CD4-positive, alpha-beta memory T cell (primary cell): ENCODE measurements around the gene NAA15. TPM values are rescaled to one million over a fixed set of nuclear protein-coding genes. Genes with fewer than 3 reads are reported as not detected.
"Not testable (repeated sequence)": the region's sequence is repeated elsewhere in the genome, so short reads cannot be mapped to it uniquely, and the experiment has no call there.

Source experiments
- CTCF ChIA-PET: fragments of 350-600 bp; sonication (Branson Sonifier 250); formaldehyde crosslinking; loops from one replicate; lab custom pipeline; 2021; ENCODE audit warnings: inconsistent platforms; ENCODE audit not compliant: partially characterized antibody; lab: Charles Lee
- POLR2A ChIA-PET: fragments of 350-600 bp; sonication (Branson Sonifier 250); formaldehyde crosslinking; loops from one replicate; lab custom pipeline; 2021; ENCODE audit not compliant: partially characterized antibody; lab: Charles Lee
- DNase-seq, 5 donors: peaks; one replicate each; pipeline versions ENCODE4 v3.0.0 to v3.0.0-alpha.2; 2020 to 2022; ENCODE audit warnings: mixed read lengths in 1 of 5
- H3K27ac ChIP-seq: one replicate; pipeline ENCODE4 v1.7.0; 2013; ENCODE audit warnings: low read depth, low read length
- H3K27me3 ChIP-seq: 2 replicates; pipeline ENCODE4 v1.7.0; 2013; ENCODE audit warnings: mild to moderate bottlenecking, low read length, moderate library complexity; ENCODE audit not compliant: insufficient read depth
- H3K36me3 ChIP-seq: 2 replicates; pipeline ENCODE4 v1.7.0; 2013; ENCODE audit warnings: mild to moderate bottlenecking, low read length, moderate library complexity; ENCODE audit not compliant: insufficient read depth
- H3K4me1 ChIP-seq: 2 replicates; pipeline ENCODE4 v1.7.0; 2013; ENCODE audit warnings: mild to moderate bottlenecking, low read length, moderate library complexity; ENCODE audit not compliant: insufficient read depth
- H3K4me3 ChIP-seq, 2 donors: one replicate each; pipeline ENCODE4 v1.7.0; 2013; ENCODE audit warnings: low read length in 2 of 2, mild to moderate bottlenecking in 1 of 2
- H3K9me3 ChIP-seq, 2 donors: one replicate each; pipeline ENCODE4 v1.7.0; 2013; ENCODE audit warnings: low read length in 2 of 2, control low read depth in 1 of 2; ENCODE audit not compliant: control insufficient read depth in 1 of 2
- H3K27ac Mint-ChIP-seq, 7 donors: one replicate each; pipeline ENCODE4 v1.8.0; 2020 to 2021; ENCODE audit warnings: mixed read lengths in 7 of 7, mild to moderate bottlenecking in 6 of 7, inconsistent platforms in 3 of 7, moderate library complexity in 3 of 7
- H3K27me3 Mint-ChIP-seq, 2 donors: one replicate each; pipeline ENCODE4 v1.8.0; 2020 to 2021; ENCODE audit warnings: mixed read lengths in 2 of 2
- H3K36me3 Mint-ChIP-seq, 2 donors: one replicate each; pipeline ENCODE4 v1.8.0; 2020 to 2021; ENCODE audit warnings: mixed read lengths in 2 of 2, inconsistent platforms in 1 of 2, mild to moderate bottlenecking in 1 of 2
- H3K4me1 Mint-ChIP-seq, 4 donors: one replicate each; pipeline ENCODE4 v1.8.0; 2020 to 2021; ENCODE audit warnings: mixed read lengths in 4 of 4, mild to moderate bottlenecking in 1 of 4
- H3K4me3 Mint-ChIP-seq, 8 donors: one replicate each; pipeline ENCODE4 v1.8.0; 2020 to 2021; ENCODE audit warnings: mixed read lengths in 8 of 8, mild to moderate bottlenecking in 7 of 8, moderate library complexity in 6 of 8, inconsistent platforms in 3 of 8
- H3K9me3 Mint-ChIP-seq, 8 donors: one replicate each; pipeline ENCODE4 v1.8.0; 2020 to 2021; ENCODE audit warnings: mixed read lengths in 8 of 8, mild to moderate bottlenecking in 5 of 8, inconsistent platforms in 3 of 8, moderate library complexity in 1 of 8
- intact Hi-C: fragments of 100-400 bp; cut with micrococcal nuclease; formaldehyde crosslinking; loops from one replicate; pipeline ENCODE4 v1.15.1; 2023
- polyA plus RNA-seq, 2 donors: library from polyadenylated mRNA; unstranded; fragments of 300-500 nt; fragmentation: Illumina TruSeq; gene quantifications; one replicate each; pipeline ENCODE4 v1.2.3, GENCODE V29; 2021
- total RNA-seq, 2 experiments: library from RNA; stranded (reverse); gene quantifications; one replicate each; pipeline ENCODE4 v1.2.3, GENCODE V29; 2021

Gene NAA15
- total and polyA plus RNA-seq, 4 experiments from 2014 or later = 18.6 to 47.7 (median 46.2) TPM

GRCh38 chr4:139391731-139392130, 90.4 kb downstream of the NAA15 start:
- H3K27ac ChIP-seq = no peak overlapping the region
- no peaks in the 10 kb centered on the region for H3K27me3 Mint-ChIP-seq
- H3K4me3 Mint-ChIP-seq = no peak overlapping the region
- ChIA-PET POLR2A (no interaction called here), CTCF (no interaction called here)
- peaks cover 0 to 1% (median under 1%) of the 10 kb centered on the region in 4 donors for H3K4me1 Mint-ChIP-seq
- no peaks in the 10 kb centered on the region for H3K9me3 Mint-ChIP-seq
- H3K27me3 ChIP-seq = no peaks in the 10 kb centered on the region
- H3K27ac Mint-ChIP-seq = peak overlapping the region in 2 of 7 donors; percentile 2 to 41
- H3K36me3 ChIP-seq = peaks cover 16% of the 10 kb centered on the region
- no peaks in the 10 kb centered on the region for H3K4me1 ChIP-seq
- intact Hi-C loops = no loop called here
- no peak for DNase-seq
- H3K36me3 Mint-ChIP-seq = peaks cover 39 to 58% of the 10 kb centered on the region in 2 donors
- no peaks in the 10 kb centered on the region for H3K9me3 ChIP-seq
- H3K4me3 ChIP-seq = no peak overlapping the region

GRCh38 chr4:139392797-139393196, 91.5 kb downstream of the NAA15 start:
- Histone ChIP-seq H3K9me3 (no peaks in the 10 kb centered on the region), H3K4me3 (no peak overlapping the region), H3K36me3 (peaks cover 8% of the 10 kb centered on the region), H3K27me3 (no peaks in the 10 kb centered on the region), H3K27ac (no peak overlapping the region), H3K4me1 (no peaks in the 10 kb centered on the region)
- no peak overlapping the region for H3K27ac Mint-ChIP-seq
- H3K4me3 Mint-ChIP-seq = no peak overlapping the region
- intact Hi-C loops = no loop called here
- ChIA-PET CTCF (no interaction called here), POLR2A (no interaction called here)
- no peaks in the 10 kb centered on the region for H3K27me3 Mint-ChIP-seq
- H3K4me1 Mint-ChIP-seq = peaks cover 0 to 3% (median under 1%) of the 10 kb centered on the region in 4 donors
- DNase-seq = no peak
- no peaks in the 10 kb centered on the region for H3K9me3 Mint-ChIP-seq
- H3K36me3 Mint-ChIP-seq = peaks cover 40 to 54% of the 10 kb centered on the region in 2 donors

GRCh38 chr4:139401368-139401767, 100.1 kb downstream of the NAA15 start:
- H3K4me3 Mint-ChIP-seq = no peak overlapping the region
- peaks cover 0 to 6% (median 2%) of the 10 kb centered on the region in 4 donors for H3K4me1 Mint-ChIP-seq
- H3K27ac Mint-ChIP-seq = no peak overlapping the region
- no peaks in the 10 kb centered on the region for H3K27me3 Mint-ChIP-seq
- H3K4me1 ChIP-seq = no peaks in the 10 kb centered on the region
- H3K9me3 Mint-ChIP-seq = no peaks in the 10 kb centered on the region
- CTCF ChIA-PET = no interaction called here
- H3K36me3 ChIP-seq = no peaks in the 10 kb centered on the region
- intact Hi-C loops = no loop called here
- H3K9me3 ChIP-seq = no peaks in the 10 kb centered on the region
- H3K36me3 Mint-ChIP-seq = peaks cover 11 to 20% of the 10 kb centered on the region in 2 donors
- H3K27me3 ChIP-seq = no peaks in the 10 kb centered on the region
- POLR2A ChIA-PET = no interaction called here
- H3K4me3 ChIP-seq = no peak overlapping the region
- H3K27ac ChIP-seq = no peak overlapping the region
- no peak for DNase-seq

DNA sequence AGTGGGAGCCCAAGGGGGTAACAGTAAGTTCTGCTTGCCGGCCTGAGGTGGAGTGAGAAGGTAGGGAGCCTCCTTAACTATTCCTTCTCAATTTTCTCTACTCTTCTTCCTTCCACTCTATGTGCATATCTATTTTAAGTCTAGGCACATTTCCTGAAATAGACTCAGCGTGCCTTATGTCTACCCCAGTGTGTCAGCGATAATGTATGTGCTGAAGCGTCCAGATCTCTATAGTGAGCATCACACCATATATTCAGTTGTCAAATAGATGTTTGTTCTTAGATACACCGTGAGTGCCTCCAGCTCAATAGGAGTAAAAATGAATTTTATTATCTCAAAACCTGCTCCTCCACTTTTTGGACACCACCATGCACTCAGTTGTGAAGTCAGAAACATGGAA, 101.1 kb downstream of the NAA15 start:
- Mint-ChIP-seq H3K27ac (no peak overlapping the region), H3K36me3 (peaks cover 11 to 21% of the 10 kb centered on the region in 2 donors), H3K4me3 (no peak overlapping the region), H3K9me3 (no peaks in the 10 kb centered on the region), H3K27me3 (no peaks in the 10 kb centered on the region), H3K4me1 (peaks cover 0 to 6% (median 3%) of the 10 kb centered on the region in 4 donors)
- CTCF ChIA-PET = no interaction called here
- Histone ChIP-seq H3K9me3 (no peaks in the 10 kb centered on the region), H3K4me1 (no peaks in the 10 kb centered on the region), H3K4me3 (no peak overlapping the region), H3K27ac (no peak overlapping the region), H3K36me3 (no peaks in the 10 kb centered on the region), H3K27me3 (no peaks in the 10 kb centered on the region)
- no peak for DNase-seq
- POLR2A ChIA-PET = no interaction called here
- intact Hi-C loops = no loop called here

- H3K4me3 ChIP-seq = no peak overlapping the region
- H3K27ac ChIP-seq = no peak overlapping the region
- CTCF ChIA-PET = interaction anchor here (0.6 kb wide), 1 partner anchor 15 kb away, joined by 3 read pairs; no protein-coding TSS in a partner anchor
- Mint-ChIP-seq H3K27ac (no peak overlapping the region), H3K9me3 (no peaks in the 10 kb centered on the region), H3K36me3 (peaks cover 14 to 25% of the 10 kb centered on the region in 2 donors), H3K27me3 (no peaks in the 10 kb centered on the region), H3K4me1 (peaks cover 0 to 4% (median 3%) of the 10 kb centered on the region in 4 donors), H3K4me3 (no peak overlapping the region)
- no peak for DNase-seq
- H3K27me3 ChIP-seq = no peaks in the 10 kb centered on the region
- H3K9me3 ChIP-seq = no peaks in the 10 kb centered on the region
- no peaks in the 10 kb centered on the region for H3K36me3 ChIP-seq
- POLR2A ChIA-PET = no interaction called here
- H3K4me1 ChIP-seq = no peaks in the 10 kb centered on the region
- intact Hi-C loops = no loop called here
Observed at GRCh38 chr4:139403462-139403861, 102.2 kb downstream of the NAA15 start.

- H3K27ac Mint-ChIP-seq = peak overlapping the region in 1 of 7 donors; percentile 37
- H3K4me3 ChIP-seq = no peak overlapping the region
- peaks cover 23 to 41% of the 10 kb centered on the region in 2 donors for H3K36me3 Mint-ChIP-seq
- no peaks in the 10 kb centered on the region for H3K36me3 ChIP-seq
- no peaks in the 10 kb centered on the region for H3K27me3 Mint-ChIP-seq
- no peaks in the 10 kb centered on the region for H3K4me1 ChIP-seq
- H3K9me3 ChIP-seq = no peaks in the 10 kb centered on the region
- ChIA-PET POLR2A (no interaction called here), CTCF (no interaction called here)
- no peak overlapping the region for H3K27ac ChIP-seq
- H3K9me3 Mint-ChIP-seq = peaks cover 0 to 15% (median 8%) of the 10 kb centered on the region in 8 donors
- no peak for DNase-seq
- no peaks in the 10 kb centered on the region for H3K27me3 ChIP-seq
- intact Hi-C loops = loop anchor here (10.0 kb wide), 1 partner anchor 376 kb away; no protein-coding TSS in a partner anchor
- H3K4me1 Mint-ChIP-seq = peaks cover 0 to 3% (median 0%) of the 10 kb centered on the region in 4 donors
- H3K4me3 Mint-ChIP-seq = no peak overlapping the region
Observed at GRCh38 chr4:139410312-139410711, 109.0 kb downstream of the NAA15 start.

- H3K27me3 Mint-ChIP-seq, H3K4me1 ChIP-seq, DNase-seq, H3K4me3 ChIP-seq, H3K27me3 ChIP-seq, POLR2A ChIA-PET, H3K27ac ChIP-seq, H3K4me3 Mint-ChIP-seq, H3K9me3 ChIP-seq, H3K36me3 ChIP-seq: not testable (repeated sequence)
- peaks cover 17 to 35% of the 10 kb centered on the region in 2 donors for H3K36me3 Mint-ChIP-seq
- peak overlapping the region in 1 of 7 donors; percentile 73 for H3K27ac Mint-ChIP-seq
- peaks cover 0 to 16% (median 9%) of the 10 kb centered on the region in 8 donors for H3K9me3 Mint-ChIP-seq
- CTCF ChIA-PET = interaction anchor here (1.8 to 1.9 kb wide), 2 partner anchors 384 kb away, joined by 5 to 6 read pairs; no protein-coding TSS in a partner anchor
- intact Hi-C loops = loop anchor here (10.0 kb wide), 1 partner anchor 380 kb away; no protein-coding TSS in a partner anchor
- H3K4me1 Mint-ChIP-seq = peaks cover 4 to 10% (median 5%) of the 10 kb centered on the region in 4 donors
Observed at GRCh38 chr4:139414671-139415210, 113.4 kb downstream of the NAA15 start.
